Mesothelial cell of epicardium (in vitro differentiated cells): ENCODE data around the gene MAN1A2. TPM values are rescaled to one million over a fixed set of nuclear protein-coding genes. Genes with fewer than 3 reads are reported as not detected.

Experiments
- DNase-seq, 2 experiments: peaks; one replicate each; pipeline ENCODE4 v3.0.0; 2021; ENCODE audit warnings: low spot score in 2 of 2; ENCODE audit not compliant: unreplicated experiment in 2 of 2
- H3K27ac Mint-ChIP-seq: 2 replicates; pipeline ENCODE4 v1.8.0; 2021; ENCODE audit warnings: mixed read lengths
- H3K27me3 Mint-ChIP-seq: 2 replicates; pipeline ENCODE4 v1.8.0; 2021; ENCODE audit warnings: low read depth, mixed read lengths
- H3K36me3 Mint-ChIP-seq: 2 replicates; pipeline ENCODE4 v1.8.0; 2021; ENCODE audit warnings: mixed read lengths
- H3K4me1 Mint-ChIP-seq: 2 replicates; pipeline ENCODE4 v1.8.0; 2021; ENCODE audit warnings: mixed read lengths
- H3K4me3 Mint-ChIP-seq: 2 replicates; pipeline ENCODE4 v1.8.0; 2021; ENCODE audit warnings: mild to moderate bottlenecking, moderate library complexity, mixed read lengths
- H3K9me3 Mint-ChIP-seq: 2 replicates; pipeline ENCODE4 v1.8.0; 2021; ENCODE audit warnings: mixed read lengths
- CTCF ChIP-seq: fragments of 200-600 bp; sonication (generic); IDR thresholded peaks from one replicate; pipeline ENCODE4 v1.5.0; 2021; ENCODE audit warnings: antibody characterized with exemption; ENCODE audit not compliant: unreplicated experiment
- total RNA-seq: library from RNA; stranded (reverse); gene quantifications from 3 replicates; pipeline ENCODE4 v1.2.1, GENCODE V29; 2021

The MAN1A2 gene
- total RNA-seq, 1 donor from 2014 or later = 55.1 TPM

- no peak for TF ChIP-seq CTCF
- peaks cover 4% of the 10 kb centered on the region for H3K9me3 Mint-ChIP-seq
- no peak for DNase-seq
- H3K36me3 Mint-ChIP-seq = peaks cover 25% of the 10 kb centered on the region
- peaks cover 5% of the 10 kb centered on the region for H3K4me1 Mint-ChIP-seq
- no peak overlapping the region for H3K27ac Mint-ChIP-seq
- no peaks in the 10 kb centered on the region for H3K27me3 Mint-ChIP-seq
- no peak overlapping the region for H3K4me3 Mint-ChIP-seq
These were observed 47.7 kb downstream of the MAN1A2 start for GRCh38 chr1:117414943-117415342.

GRCh38 chr1:117416004-117416403, 48.8 kb downstream of the MAN1A2 start:
- H3K36me3 Mint-ChIP-seq = peaks cover 23% of the 10 kb centered on the region
- H3K27me3 Mint-ChIP-seq = no peaks in the 10 kb centered on the region
- H3K4me1 Mint-ChIP-seq = peaks cover 5% of the 10 kb centered on the region
- no peak for TF ChIP-seq CTCF
- no peak overlapping the region for H3K27ac Mint-ChIP-seq
- DNase-seq = no peak
- H3K4me3 Mint-ChIP-seq = no peak overlapping the region
- H3K9me3 Mint-ChIP-seq = peaks cover 4% of the 10 kb centered on the region

- no peak for TF ChIP-seq CTCF
- DNase-seq = no peak
- H3K4me3 Mint-ChIP-seq = no peak overlapping the region
- H3K4me1 Mint-ChIP-seq = peaks cover 5% of the 10 kb centered on the region
- peaks cover 21% of the 10 kb centered on the region for H3K36me3 Mint-ChIP-seq
- H3K9me3 Mint-ChIP-seq = peaks cover 4% of the 10 kb centered on the region
- H3K27me3 Mint-ChIP-seq = no peaks in the 10 kb centered on the region
- H3K27ac Mint-ChIP-seq = no peak overlapping the region
These were observed 49.4 kb downstream of the MAN1A2 start for GRCh38 chr1:117416546-117417125.

- TF ChIP-seq CTCF = no peak
- Mint-ChIP-seq H3K4me3 (no peak overlapping the region), H3K27me3 (no peaks in the 10 kb centered on the region), H3K9me3 (peaks cover 33% of the 10 kb centered on the region), H3K4me1 (no peaks in the 10 kb centered on the region), H3K27ac (no peak overlapping the region), H3K36me3 (peaks cover 50% of the 10 kb centered on the region)
- DNase-seq = no peak
These were observed 57.9 kb downstream of the MAN1A2 start for GRCh38 chr1:117425050-117425734.

- H3K9me3 Mint-ChIP-seq = peaks cover 33% of the 10 kb centered on the region
- peaks cover 49% of the 10 kb centered on the region for H3K36me3 Mint-ChIP-seq
- no peak for DNase-seq
- no peaks in the 10 kb centered on the region for H3K4me1 Mint-ChIP-seq
- no peak for TF ChIP-seq CTCF
- no peak overlapping the region for H3K4me3 Mint-ChIP-seq
- H3K27ac Mint-ChIP-seq = no peak overlapping the region
- no peaks in the 10 kb centered on the region for H3K27me3 Mint-ChIP-seq
These were observed 60.0 kb downstream of the MAN1A2 start for GRCh38 chr1:117427297-117427696.
